HepG2 (cell line): ENCODE measurements around the gene TMEM266. TPM values are rescaled to one million over a fixed set of nuclear protein-coding genes. Genes with fewer than 3 reads are reported as not detected.

Experiments
- ATAC-seq: fragments of 200-7000 bp; cut with Tn5 transposase; 3 replicates; pipeline ENCODE4 v1.9.1; 2020; ENCODE audit warnings: mild to moderate bottlenecking, moderate library complexity
- BruUV-seq: library from RNA; stranded (reverse); fragments of 400-500 nt; replicated peaks from 2 replicates; lab custom pipeline; 2021; lab: Mats Ljungman, UMichigan
- CTCF ChIA-PET: fragments of 300-600 bp; formaldehyde crosslinking; extraction: SDS; loops from one replicate; lab custom pipeline; 2021; ENCODE audit warnings: low total read pairs, inconsistent platforms, low intra/inter-chr PET ratio; lab: Yijun Ruan, JAX
- POLR2A ChIA-PET: fragments of 350-600 bp; sonication (Branson Sonifier 250); formaldehyde crosslinking; loops from one replicate; lab custom pipeline; 2020; ENCODE audit warnings: antibody characterized with exemption, inconsistent platforms; lab: Yijun Ruan, JAX
- DNase-seq: peaks from one replicate; pipeline ENCODE4 v3.0.0-alpha.2; 2015; ENCODE audit warnings: low spot score
- FAIRE-seq: peaks from 3 replicates; lab custom pipeline; 2011; peaks lifted over from hg19 to GRCh38; lab: Jason Lieb, UNC
- H2AFZ ChIP-seq: one replicate; pipeline ENCODE4 v1.6.1; 2011; ENCODE audit warnings: low read length, inconsistent platforms
- H3K27ac ChIP-seq: fragments of 300-600 bp; 3 replicates; pipeline ENCODE4 v1.8.0; 2011; ENCODE audit warnings: mixed run types, mild to moderate bottlenecking, mixed read lengths, low read length, inconsistent platforms; ENCODE audit not compliant: insufficient read depth; ENCODE audit errors: extremely low read length
- H3K27me3 ChIP-seq, 2 experiments: fragments of 200-600 bp in 1 of 2; 2 replicates in 1 of 2; 3 replicates in 1 of 2; pipeline versions ENCODE4 v1.6.0 to v1.8.0; 2011; ENCODE audit warnings: low read length in 2 of 2, mild to moderate bottlenecking in 2 of 2, moderate library complexity in 2 of 2, inconsistent platforms in 1 of 2; ENCODE audit not compliant: insufficient read depth in 2 of 2, control insufficient read depth in 1 of 2
- H3K36me3 ChIP-seq, 2 experiments: fragments of 200-600 bp in 1 of 2; replicated peaks in 1 of 2; 2 replicates in 1 of 2; 3 replicates in 1 of 2; pipeline versions ENCODE4 v1.5.1 to v1.8.0; 2011; ENCODE audit warnings: low read length in 2 of 2, inconsistent platforms in 1 of 2; ENCODE audit not compliant: insufficient read depth in 2 of 2, control insufficient read depth in 1 of 2
- H3K4me1 ChIP-seq: 2 replicates; pipeline ENCODE4 v1.5.1; 2012; ENCODE audit warnings: low read length, inconsistent platforms; ENCODE audit not compliant: insufficient read depth
- H3K4me2 ChIP-seq: 2 replicates; pipeline ENCODE4 v1.6.0; 2011; ENCODE audit warnings: low read depth, low read length, inconsistent platforms
- H3K4me3 ChIP-seq, 3 experiments: fragments of 200-600 bp in 1 of 3; sonication (generic), shearing (Covaris generic) in 1 of 3; replicated peaks in 1 of 3; 2 replicates each; pipeline ENCODE4 v1.5.1; 2011 to 2016; ENCODE audit warnings: low read length in 3 of 3, inconsistent platforms in 2 of 3, low read depth in 2 of 3, mild to moderate bottlenecking in 2 of 3, control low read depth in 1 of 3, mixed read lengths in 1 of 3; ENCODE audit not compliant: insufficient read depth in 1 of 3
- H3K79me2 ChIP-seq: one replicate; pipeline ENCODE4 v1.6.1; 2011; ENCODE audit warnings: low read length, inconsistent platforms; ENCODE audit not compliant: insufficient read depth
- H3K9ac ChIP-seq: 2 replicates; pipeline ENCODE4 v1.6.0; 2011; ENCODE audit warnings: mild to moderate bottlenecking, low read depth, low read length, inconsistent platforms; ENCODE audit not compliant: insufficient read depth
- H3K9me3 ChIP-seq: 2 replicates; pipeline ENCODE4 v1.5.1; 2012; ENCODE audit warnings: mild to moderate bottlenecking, low read length
- H4K20me1 ChIP-seq: 2 replicates; pipeline ENCODE4 v1.6.0; 2011; ENCODE audit warnings: inconsistent platforms, mild to moderate bottlenecking, low read length, moderate library complexity; ENCODE audit not compliant: insufficient read depth
- DDIT3 ChIP-seq: sonication (generic); formaldehyde crosslinking; IDR thresholded peaks from 2 replicates; pipeline ENCODE4 v1.4.0; 2020; ENCODE audit warnings: mild to moderate bottlenecking, missing genetic modification reagents
- ETS1 ChIP-seq: sonication (generic); formaldehyde crosslinking; IDR thresholded peaks from 2 replicates; pipeline ENCODE4 v1.4.0; 2020; ENCODE audit warnings: missing genetic modification reagents
- FOXM1 ChIP-seq: sonication (generic); formaldehyde crosslinking; IDR thresholded peaks from 2 replicates; pipeline ENCODE4 v1.5.0; 2020; ENCODE audit warnings: missing genetic modification reagents
- HHEX ChIP-seq: IDR thresholded peaks from 2 replicates; pipeline ENCODE4 v1.6.1; 2016; ENCODE audit warnings: control low read depth
- MEIS2 ChIP-seq: sonication (generic); formaldehyde crosslinking; IDR thresholded peaks from 2 replicates; pipeline ENCODE4 v1.9.0; 2021; ENCODE audit warnings: mild to moderate bottlenecking, missing genetic modification reagents
- NR2C2 ChIP-seq: sonication (generic); formaldehyde crosslinking; IDR thresholded peaks from 2 replicates; pipeline ENCODE4 v1.4.0; 2020; ENCODE audit warnings: missing genetic modification reagents, mild to moderate bottlenecking, moderate library complexity, borderline replicate concordance
- SMC3 ChIP-seq: IDR thresholded peaks from 2 replicates; pipeline ENCODE4 v1.6.1; 2011; ENCODE audit warnings: low read length, improper control_type of control experiment
- ZHX2 ChIP-seq, 2 experiments: sonication (generic) in 1 of 2; formaldehyde crosslinking in 1 of 2; IDR thresholded peaks; 2 replicates each; pipeline versions ENCODE4 v1.6.1 to v1.9.0; 2014 to 2022; ENCODE audit warnings: antibody characterized with exemption in 1 of 2, borderline replicate concordance in 1 of 2, inconsistent platforms in 1 of 2, low read depth in 1 of 2, missing genetic modification reagents in 1 of 2
- ZNF646 ChIP-seq: sonication (generic); formaldehyde crosslinking; IDR thresholded peaks from 2 replicates; pipeline ENCODE4 v1.9.0; 2021; ENCODE audit warnings: mild to moderate bottlenecking, missing genetic modification reagents
- ZNF678 ChIP-seq: sonication (generic); formaldehyde crosslinking; IDR thresholded peaks from 2 replicates; pipeline ENCODE4 v1.4.0; 2020; ENCODE audit warnings: mild to moderate bottlenecking, missing genetic modification reagents
- ZSCAN21 ChIP-seq: sonication (generic); formaldehyde crosslinking; IDR thresholded peaks from 2 replicates; pipeline ENCODE4 v1.8.0; 2022; ENCODE audit warnings: mild to moderate bottlenecking, missing genetic modification reagents, moderate library complexity, borderline replicate concordance
- WGBS: methylation state at CpG from one replicate; pipeline ENCODE4 v1.1.6; 2017; ENCODE audit warnings: low lambda C conversion rate; 5-methylcytosine and 5-hydroxymethylcytosine counted together
- in situ Hi-C: cut with HindIII; loops from 2 replicates; pipeline ENCODE4 v1.10.0; 2017; ENCODE audit warnings: low pct_unique_long_range_greater_than_20kb; ENCODE audit not compliant: extremely low pct_ligation_motif_present
- intact Hi-C: fragments of 100-400 bp; cut with micrococcal nuclease; formaldehyde crosslinking; loops from one replicate; pipeline ENCODE4 v1.10.0; 2022; ENCODE audit not compliant: unreplicated experiment
- polyA plus RNA-seq, 8 experiments: library from polyadenylated mRNA; depleted of rRNA in 3 of 8; stranded (reverse) in 7 of 8; unstranded in 1 of 8; fragments of >200 nt; fragmentation: Illumina TruSeq in 4 of 8; extraction: Trizol in 4 of 8; gene quantifications; 2 replicates each; pipeline versions ENCODE4 v1.2.1 to v1.2.3, GENCODE V29; 2011 to 2016; ENCODE audit warnings: low read depth in 4 of 8, missing spikeins in 1 of 8, mixed read lengths in 1 of 8; ENCODE audit not compliant: insufficient read depth in 1 of 8
- total RNA-seq, 5 experiments: library from RNA; depleted of rRNA; stranded (reverse); fragments of >200 nt; fragmentation: Illumina TruSeq; extraction: Trizol; gene quantifications; 2 replicates each; pipeline ENCODE4 v1.2.3, GENCODE V29; 2016; ENCODE audit warnings: low read depth in 1 of 5

TMEM266 gene
- total and polyA plus RNA-seq, 2 of the 13 experiments (the other 11 are each of a cell fraction or from before 2014, with no cell fraction given): 0.04 TPM; not detected in 1

GRCh38 chr15:76127169-76127568 is 67.4 kb downstream of the TMEM266 start:
- DNase-seq (no peak), FAIRE-seq (no peak), ATAC-seq (no peak)
- Histone ChIP-seq H3K79me2 (no peaks in the 10 kb centered on the region), H3K9ac (no peak overlapping the region), H4K20me1 (no peaks in the 10 kb centered on the region), H3K4me3 (no peak overlapping the region), H3K9me3 (no peaks in the 10 kb centered on the region), H3K27ac (no peak overlapping the region), H3K4me2 (no peak overlapping the region), H3K36me3 (no peaks in the 10 kb centered on the region), H2AFZ (no peak overlapping the region), H3K27me3 (peaks cover 0 to 2% of the 10 kb centered on the region in 2 experiments; a peak in 1 of 5 replicates), H3K4me1 (no peaks in the 10 kb centered on the region)
- intact Hi-C loops (no loop called here), in situ Hi-C loops (no loop called here)
- 51% methylated on average over 2 of the region's 2 CpGs for WGBS
- CTCF ChIA-PET: no interaction called here
- POLR2A ChIA-PET: no interaction called here
- no TSS peak for BruUV-seq
- TF ChIP-seq ZSCAN21 (CRISPR knock-in tag) (no peak), ZHX2 (IDR thresholded peaks at IDR 0.05; ENCODE audit: low read depth) (no peak), ZHX2 (CRISPR knock-in tag; IDR thresholded peaks at IDR 0.05; ENCODE audit: borderline replicate concordance) (no peak), ETS1 (CRISPR knock-in tag) (no peak), HHEX (CRISPR knock-in tag) (no peak), MEIS2 (CRISPR knock-in tag) (no peak), DDIT3 (no peak), SMC3 (no peak), ZNF678 (CRISPR knock-in tag) (no peak), NR2C2 (no peak), ZNF646 (no peak), FOXM1 (CRISPR knock-in tag) (no peak)
